Osteoblast (primary cell): Measurements from ENCODE around the gene MEGF11. TPM values are rescaled to one million over a fixed set of nuclear protein-coding genes. Genes with fewer than 3 reads are reported as not detected.

ENCODE experiments used
- DNase-seq: peaks from one replicate; pipeline ENCODE4 v3.0.0; 2011; ENCODE audit warnings: low spot score, mixed read lengths; ENCODE audit not compliant: insufficient read length; ENCODE audit errors: missing footprints
- H2AFZ ChIP-seq: 2 replicates; pipeline ENCODE4 v1.6.0; 2011; ENCODE audit warnings: mild to moderate bottlenecking, low read length
- H3K27ac ChIP-seq: 2 replicates; pipeline ENCODE4 v1.5.1; 2011; ENCODE audit warnings: mild to moderate bottlenecking, low read depth, low read length, moderate library complexity
- H3K27me3 ChIP-seq: 2 replicates; pipeline ENCODE4 v1.6.0; 2012; ENCODE audit warnings: mild to moderate bottlenecking, control low read depth, inconsistent platforms, low read length, moderate library complexity; ENCODE audit not compliant: insufficient read depth
- H3K36me3 ChIP-seq: 2 replicates; pipeline ENCODE4 v1.5.1; 2011; ENCODE audit warnings: mild to moderate bottlenecking, low read length, control low read depth, moderate library complexity; ENCODE audit not compliant: insufficient read depth
- H3K4me1 ChIP-seq: 2 replicates; pipeline ENCODE4 v1.5.1; 2011; ENCODE audit warnings: mild to moderate bottlenecking, low read length, control low read depth, moderate library complexity; ENCODE audit not compliant: insufficient read depth
- H3K4me2 ChIP-seq: 2 replicates; pipeline ENCODE4 v1.6.0; 2011; ENCODE audit warnings: mild to moderate bottlenecking, low read length; ENCODE audit not compliant: insufficient read depth
- H3K4me3 ChIP-seq: fragments of 200-600 bp; sonication (generic); 3 replicates; pipeline ENCODE4 v1.5.1; 2012; ENCODE audit warnings: mild to moderate bottlenecking, low read length, inconsistent platforms; ENCODE audit not compliant: insufficient read depth
- H3K79me2 ChIP-seq: 2 replicates; pipeline ENCODE4 v1.6.0; 2012; ENCODE audit warnings: mild to moderate bottlenecking, low read length, control low read depth, inconsistent platforms; ENCODE audit not compliant: insufficient read depth
- H3K9me3 ChIP-seq: 2 replicates; pipeline ENCODE4 v1.5.1; 2011; ENCODE audit warnings: low read depth, low read length, control low read depth
- H4K20me1 ChIP-seq: 2 replicates; pipeline ENCODE4 v1.6.0; 2012; ENCODE audit warnings: mild to moderate bottlenecking, low read length, control low read depth; ENCODE audit not compliant: insufficient read depth
- total RNA-seq: library from RNA; depleted of rRNA; stranded (reverse); fragments of >200 nt; gene quantifications from 2 replicates; pipeline ENCODE4 v1.2.3, GENCODE V29; 2012
- TF ChIP-seq, protein P1 (sequence below): IDR thresholded peaks from 2 replicates; pipeline ENCODE4 v1.5.1; 2011; ENCODE audit warnings: mild to moderate bottlenecking, low read depth, low read length, moderate library complexity; ENCODE audit errors: extremely low read depth

Gene MEGF11
- total RNA-seq, 1 donor = not detected

DNA sequence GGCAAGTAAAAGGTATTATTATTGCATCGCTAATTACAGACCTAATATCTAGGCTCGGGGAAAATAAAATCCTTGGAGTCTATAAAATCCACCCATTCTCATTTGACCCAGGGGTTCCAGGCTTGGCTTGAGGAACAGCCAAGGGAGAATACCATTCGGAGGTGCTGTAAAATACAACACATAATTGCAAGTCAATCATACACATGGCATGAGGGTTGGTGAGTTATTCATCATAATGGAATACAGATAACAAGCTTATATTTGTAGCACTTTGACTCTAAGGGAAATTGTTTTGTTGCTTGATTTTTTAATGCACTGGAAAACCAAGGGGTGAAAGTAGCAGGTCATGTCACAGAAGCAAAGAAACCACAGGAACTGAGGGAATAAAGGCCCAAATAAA is 23.0 kb upstream of the MEGF11 start:
- TF ChIP-seq, protein P1, sequence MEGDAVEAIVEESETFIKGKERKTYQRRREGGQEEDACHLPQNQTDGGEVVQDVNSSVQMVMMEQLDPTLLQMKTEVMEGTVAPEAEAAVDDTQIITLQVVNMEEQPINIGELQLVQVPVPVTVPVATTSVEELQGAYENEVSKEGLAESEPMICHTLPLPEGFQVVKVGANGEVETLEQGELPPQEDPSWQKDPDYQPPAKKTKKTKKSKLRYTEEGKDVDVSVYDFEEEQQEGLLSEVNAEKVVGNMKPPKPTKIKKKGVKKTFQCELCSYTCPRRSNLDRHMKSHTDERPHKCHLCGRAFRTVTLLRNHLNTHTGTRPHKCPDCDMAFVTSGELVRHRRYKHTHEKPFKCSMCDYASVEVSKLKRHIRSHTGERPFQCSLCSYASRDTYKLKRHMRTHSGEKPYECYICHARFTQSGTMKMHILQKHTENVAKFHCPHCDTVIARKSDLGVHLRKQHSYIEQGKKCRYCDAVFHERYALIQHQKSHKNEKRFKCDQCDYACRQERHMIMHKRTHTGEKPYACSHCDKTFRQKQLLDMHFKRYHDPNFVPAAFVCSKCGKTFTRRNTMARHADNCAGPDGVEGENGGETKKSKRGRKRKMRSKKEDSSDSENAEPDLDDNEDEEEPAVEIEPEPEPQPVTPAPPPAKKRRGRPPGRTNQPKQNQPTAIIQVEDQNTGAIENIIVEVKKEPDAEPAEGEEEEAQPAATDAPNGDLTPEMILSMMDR = no peak
- Histone ChIP-seq H3K9me3 (no peaks in the 10 kb centered on the region), H3K27ac (no peak overlapping the region), H4K20me1 (no peaks in the 10 kb centered on the region), H3K4me3 (no peak overlapping the region), H3K36me3 (no peaks in the 10 kb centered on the region), H3K27me3 (peaks cover 21% of the 10 kb centered on the region), H3K4me1 (no peaks in the 10 kb centered on the region), H2AFZ (no peak overlapping the region), H3K79me2 (no peaks in the 10 kb centered on the region), H3K4me2 (no peak overlapping the region)
- no peak for DNase-seq

DNA sequence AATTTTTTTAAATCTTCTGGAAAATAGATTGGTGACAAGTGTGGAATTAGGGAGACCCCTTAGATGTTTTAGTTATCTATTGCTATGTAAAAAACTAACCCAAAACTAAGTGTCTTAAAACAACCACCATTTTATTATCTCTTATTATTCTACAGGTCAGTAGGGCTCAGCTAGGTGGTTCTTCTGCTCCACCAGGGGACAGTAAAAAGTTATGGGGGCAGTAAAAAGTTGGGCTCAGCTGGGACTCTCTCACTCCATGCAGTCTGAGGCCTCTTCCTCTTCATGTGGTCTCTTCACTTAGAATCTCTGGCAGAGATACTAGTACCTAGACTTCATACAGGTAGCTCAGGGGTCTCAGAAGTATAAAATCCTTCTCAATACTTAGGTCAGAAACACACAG is 21.8 kb upstream of the MEGF11 start:
- H3K4me2 ChIP-seq = no peak overlapping the region
- H3K4me1 ChIP-seq = no peaks in the 10 kb centered on the region
- no peaks in the 10 kb centered on the region for H3K9me3 ChIP-seq
- peaks cover 14% of the 10 kb centered on the region for H3K27me3 ChIP-seq
- H2AFZ ChIP-seq = no peak overlapping the region
- DNase-seq = no peak
- no peaks in the 10 kb centered on the region for H3K79me2 ChIP-seq
- H3K27ac ChIP-seq = no peak overlapping the region
- TF ChIP-seq, protein P1 = no peak
- no peaks in the 10 kb centered on the region for H4K20me1 ChIP-seq
- no peak overlapping the region for H3K4me3 ChIP-seq
- no peaks in the 10 kb centered on the region for H3K36me3 ChIP-seq

DNA sequence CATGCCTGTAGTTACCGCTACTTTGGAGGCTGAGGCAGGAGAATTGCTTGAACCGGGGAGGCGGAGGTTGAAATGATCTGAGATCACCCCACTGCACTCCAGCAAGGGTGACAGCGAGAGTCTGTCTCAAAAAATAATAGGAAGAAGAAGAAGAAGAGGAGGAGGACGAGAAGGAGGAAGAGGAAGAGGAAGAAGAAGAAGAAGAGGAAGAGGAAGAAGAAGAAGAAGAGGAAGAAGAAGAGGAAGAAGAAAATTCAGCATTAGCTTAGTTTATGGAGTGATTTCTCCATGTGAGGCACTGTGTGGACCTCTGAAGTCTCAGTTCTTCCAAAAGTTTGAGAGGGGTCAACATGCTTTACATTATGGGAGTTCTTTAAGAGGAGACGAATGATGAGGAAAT is 17.4 kb upstream of the MEGF11 start:
- Histone ChIP-seq H3K4me2 (no peak overlapping the region), H3K27ac (no peak overlapping the region), H3K4me3 (no peak overlapping the region), H3K36me3 (no peaks in the 10 kb centered on the region), H3K27me3 (no peaks in the 10 kb centered on the region), H2AFZ (no peak overlapping the region), H3K79me2 (no peaks in the 10 kb centered on the region), H3K9me3 (no peaks in the 10 kb centered on the region), H3K4me1 (peaks cover 10% of the 10 kb centered on the region), H4K20me1 (no peaks in the 10 kb centered on the region)
- DNase-seq = no peak
- TF ChIP-seq, protein P1 = no peak

DNA sequence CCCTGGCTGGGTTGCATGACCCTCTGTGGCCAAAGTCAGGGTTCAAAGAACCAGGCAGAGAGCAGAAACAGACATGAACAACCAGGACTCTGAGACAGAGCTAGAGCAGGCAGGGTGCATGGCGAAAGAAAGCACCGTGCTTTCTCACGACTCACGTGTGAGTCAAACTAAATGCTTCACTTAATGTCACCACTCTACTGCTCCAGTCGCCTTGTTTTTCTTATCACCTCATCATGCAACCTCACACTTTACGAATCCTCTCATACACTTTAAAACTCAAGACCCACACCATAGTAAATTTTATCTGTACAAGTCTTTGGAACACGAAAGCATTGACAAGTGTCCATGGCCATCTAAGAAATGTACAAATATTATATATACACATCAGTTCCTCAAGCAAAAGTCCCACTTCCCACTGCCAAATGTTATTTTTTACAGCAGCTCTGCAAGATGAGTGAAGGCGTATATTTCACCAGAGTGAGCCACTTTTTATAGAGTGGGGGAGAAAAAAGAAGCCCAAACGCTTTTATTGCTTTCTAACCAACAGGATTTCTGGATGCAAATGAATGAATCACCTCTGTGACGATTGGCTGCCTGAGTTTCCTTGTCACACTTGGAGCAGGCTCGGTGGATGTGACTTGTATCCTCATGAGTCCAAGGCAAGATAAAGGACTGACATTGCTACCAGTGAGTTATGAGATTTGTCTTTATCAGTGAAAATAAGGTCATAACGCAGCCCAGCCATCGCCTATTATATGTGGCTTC is 16.0 kb upstream of the MEGF11 start:
- peak; percentile 88 for DNase-seq
- peaks cover 10% of the 10 kb centered on the region for H3K4me1 ChIP-seq
- H3K4me2 ChIP-seq = peak overlapping the region; percentile 45
- H4K20me1 ChIP-seq = no peaks in the 10 kb centered on the region
- peak overlapping the region; percentile 49 for H3K27ac ChIP-seq
- no peaks in the 10 kb centered on the region for H3K27me3 ChIP-seq
- H2AFZ ChIP-seq = peak overlapping the region; percentile 18
- H3K4me3 ChIP-seq = no peak overlapping the region
- H3K79me2 ChIP-seq = no peaks in the 10 kb centered on the region
- TF ChIP-seq, protein P1 = no peak
- H3K36me3 ChIP-seq = no peaks in the 10 kb centered on the region
- no peaks in the 10 kb centered on the region for H3K9me3 ChIP-seq
